HepG2 (cell line): ENCODE measurements around the gene NTN5.

Source experiments
- CTCF ChIP-seq: sonication (generic); formaldehyde crosslinking; IDR thresholded peaks from 2 replicates; pipeline ENCODE4 v1.5.0; 2020; ENCODE audit warnings: mild to moderate bottlenecking, missing genetic modification reagents, moderate library complexity
- DPF2 ChIP-seq: sonication (generic); formaldehyde crosslinking; IDR thresholded peaks from 2 replicates; pipeline ENCODE4 v1.4.0; 2020; ENCODE audit warnings: mild to moderate bottlenecking, low read depth, missing genetic modification reagents, borderline replicate concordance
- KDM1A ChIP-seq: IDR thresholded peaks from 2 replicates; pipeline ENCODE4 v1.6.1; 2016; ENCODE audit warnings: missing compliant biosample characterization
- NCOA5 ChIP-seq: sonication (generic); formaldehyde crosslinking; IDR thresholded peaks from 2 replicates; pipeline ENCODE4 v1.4.0; 2020; ENCODE audit warnings: missing genetic modification reagents
- NFE2 ChIP-seq: sonication (generic); formaldehyde crosslinking; IDR thresholded peaks from 2 replicates; pipeline ENCODE4 v1.4.0; 2020; ENCODE audit warnings: missing genetic modification reagents
- SMC3 ChIP-seq: IDR thresholded peaks from 2 replicates; pipeline ENCODE4 v1.6.1; 2011; ENCODE audit warnings: low read length, improper control_type of control experiment
- SUZ12 ChIP-seq: fragments of 150-350 bp; IDR thresholded peaks from 2 replicates; pipeline ENCODE4 v1.6.1; 2014; ENCODE audit warnings: low read depth, low read length
- ZFP36L1 ChIP-seq: sonication (generic); formaldehyde crosslinking; IDR thresholded peaks from 2 replicates; pipeline ENCODE4 v1.8.0; 2022; ENCODE audit warnings: mild to moderate bottlenecking, missing genetic modification reagents, moderate library complexity
- ZNF460 ChIP-seq: sonication (generic); formaldehyde crosslinking; IDR thresholded peaks from 2 replicates; pipeline ENCODE4 v1.5.1; 2020; ENCODE audit warnings: missing genetic modification reagents, mild to moderate bottlenecking, borderline replicate concordance

- TF ChIP-seq ZNF460 (CRISPR knock-in tag): no peak
- peak; percentile 65 for TF ChIP-seq CTCF (CRISPR knock-in tag)
- no peak for TF ChIP-seq KDM1A
- no peak for TF ChIP-seq DPF2 (CRISPR knock-in tag)
- TF ChIP-seq SMC3: no peak
- TF ChIP-seq ZFP36L1 (CRISPR knock-in tag): no peak
- TF ChIP-seq NFE2 (CRISPR knock-in tag): no peak
- TF ChIP-seq NCOA5 (CRISPR knock-in tag): no peak
- TF ChIP-seq SUZ12: no peak
These were observed 46.7 kb upstream of the NTN5 start, which contains the start of gene MAMSTR for GRCh38 chr19:48719263-48720171.
